Activated naive CD4-positive, alpha-beta T cell treated with anti-CD3 and anti-CD28 coated beads for 36 hours (primary cell): ENCODE data around the gene LRRC3B. TPM values are rescaled to one million over a fixed set of nuclear protein-coding genes. Genes with fewer than 3 reads are reported as not detected.

Experiments used
- CTCF ChIA-PET: fragments of 350-600 bp; sonication (Branson Sonifier 250); formaldehyde crosslinking; loops from one replicate; lab custom pipeline; 2021; ENCODE audit warnings: antibody characterized with exemption; lab: Charles Lee
- DNase-seq: peaks from one replicate; pipeline ENCODE4 v3.0.0-alpha.2; 2020
- H3K27ac Mint-ChIP-seq: one replicate; pipeline ENCODE4 v1.8.0; 2021; ENCODE audit warnings: mild to moderate bottlenecking, mixed read lengths
- H3K27me3 Mint-ChIP-seq: one replicate; pipeline ENCODE4 v1.8.0; 2021; ENCODE audit warnings: low read depth, mixed read lengths
- H3K36me3 Mint-ChIP-seq: one replicate; pipeline ENCODE4 v1.8.0; 2021; ENCODE audit warnings: low read depth, mixed read lengths
- H3K4me1 Mint-ChIP-seq: one replicate; pipeline ENCODE4 v1.8.0; 2021; ENCODE audit warnings: low read depth, mixed read lengths
- H3K4me3 Mint-ChIP-seq: one replicate; pipeline ENCODE4 v1.8.0; 2021; ENCODE audit warnings: mild to moderate bottlenecking, moderate library complexity, mixed read lengths
- H3K9me3 Mint-ChIP-seq: one replicate; pipeline ENCODE4 v1.8.0; 2021; ENCODE audit warnings: mixed read lengths
- intact Hi-C: fragments of 100-400 bp; cut with micrococcal nuclease; formaldehyde crosslinking; loops from one replicate; pipeline ENCODE4 v1.15.1; 2023
- total RNA-seq, 2 experiments: library from RNA; stranded (reverse); gene quantifications; one replicate each; pipeline ENCODE4 v1.2.3, GENCODE V29; 2021

The LRRC3B gene
- total RNA-seq, 2 experiments from 2014 or later: not detected

DNA sequence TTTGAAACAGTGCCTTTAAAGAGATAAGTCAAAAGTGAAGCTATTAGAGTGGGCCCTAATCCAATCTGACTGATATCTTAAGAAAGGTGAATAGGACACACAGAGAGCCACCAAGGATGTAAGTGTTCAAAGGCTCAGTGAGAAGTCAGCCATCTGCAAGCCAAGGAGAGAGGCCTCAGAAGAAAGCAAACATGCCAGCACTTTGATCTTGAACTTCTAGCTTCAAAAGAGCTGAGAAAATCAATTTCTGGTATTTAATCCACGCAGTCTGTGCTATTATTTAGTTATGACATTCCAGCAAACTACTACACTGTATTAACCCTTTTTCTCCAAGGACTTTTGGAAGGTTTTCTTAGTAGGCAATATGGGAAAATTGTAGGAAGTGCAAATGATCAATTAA, 95.7 kb downstream of the LRRC3B start:
- no peaks in the 10 kb centered on the region for H3K27me3 Mint-ChIP-seq
- no peak overlapping the region for H3K27ac Mint-ChIP-seq
- intact Hi-C loops: loop anchor here (10.0 kb wide), 2 partner anchors 614 to 814 kb away; no protein-coding TSS in a partner anchor
- H3K4me3 Mint-ChIP-seq: no peak overlapping the region
- H3K4me1 Mint-ChIP-seq: no peaks in the 10 kb centered on the region
- no peaks in the 10 kb centered on the region for H3K36me3 Mint-ChIP-seq
- H3K9me3 Mint-ChIP-seq: no peaks in the 10 kb centered on the region
- CTCF ChIA-PET: no interaction called here
- no peak for DNase-seq

GRCh38 chr3:26719134-26719533, 96.6 kb downstream of the LRRC3B start:
- no peaks in the 10 kb centered on the region for H3K9me3 Mint-ChIP-seq
- H3K27me3 Mint-ChIP-seq: no peaks in the 10 kb centered on the region
- CTCF ChIA-PET: no interaction called here
- H3K36me3 Mint-ChIP-seq: no peaks in the 10 kb centered on the region
- no peak overlapping the region for H3K4me3 Mint-ChIP-seq
- H3K4me1 Mint-ChIP-seq: no peaks in the 10 kb centered on the region
- intact Hi-C loops: loop anchor here (10.0 kb wide), 2 partner anchors 614 to 814 kb away; no protein-coding TSS in a partner anchor
- H3K27ac Mint-ChIP-seq: no peak overlapping the region
- no peak for DNase-seq

- no peaks in the 10 kb centered on the region for H3K36me3 Mint-ChIP-seq
- H3K27me3 Mint-ChIP-seq: no peaks in the 10 kb centered on the region
- no peaks in the 10 kb centered on the region for H3K4me1 Mint-ChIP-seq
- CTCF ChIA-PET: interaction anchor here (1.1 kb wide), 1 partner anchor 430 kb away, joined by 3 read pairs; no protein-coding TSS in a partner anchor
- no peak overlapping the region for H3K4me3 Mint-ChIP-seq
- no peaks in the 10 kb centered on the region for H3K9me3 Mint-ChIP-seq
- intact Hi-C loops: no loop called here
- no peak overlapping the region for H3K27ac Mint-ChIP-seq
- no peak for DNase-seq
These were observed 98.5 kb downstream of the LRRC3B start for GRCh38 chr3:26721047-26721446.

DNA sequence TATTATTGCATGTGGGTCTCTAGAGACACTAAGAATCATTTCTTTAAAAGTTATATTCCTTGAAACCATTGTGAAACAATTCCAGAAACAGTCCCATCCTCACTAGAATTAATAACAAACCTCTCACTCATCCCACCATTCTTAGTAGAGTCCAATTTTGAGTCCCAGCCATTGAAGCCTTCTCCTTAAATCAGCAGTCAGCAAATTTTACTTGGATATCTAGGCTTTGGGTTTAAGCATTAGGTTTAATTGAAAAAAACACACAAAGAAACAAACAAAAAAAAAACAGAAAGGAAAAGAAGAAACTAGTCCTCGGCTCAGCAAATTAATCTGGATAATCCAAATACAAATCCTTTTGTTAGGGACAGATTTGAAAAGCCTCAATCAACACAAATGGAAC, 109.3 kb downstream of the LRRC3B start:
- DNase-seq: no peak
- Mint-ChIP-seq H3K36me3 (no peaks in the 10 kb centered on the region), H3K27me3 (no peaks in the 10 kb centered on the region), H3K27ac (no peak overlapping the region), H3K9me3 (no peaks in the 10 kb centered on the region), H3K4me1 (no peaks in the 10 kb centered on the region), H3K4me3 (no peak overlapping the region)
- intact Hi-C loops: no loop called here
- CTCF ChIA-PET: no interaction called here

- intact Hi-C loops: no loop called here
- Mint-ChIP-seq H3K4me1 (no peaks in the 10 kb centered on the region), H3K36me3 (no peaks in the 10 kb centered on the region), H3K4me3 (no peak overlapping the region), H3K27me3 (no peaks in the 10 kb centered on the region), H3K27ac (no peak overlapping the region), H3K9me3 (peaks cover 9% of the 10 kb centered on the region)
- DNase-seq: no peak
- CTCF ChIA-PET: no interaction called here
These were observed 127.7 kb downstream of the LRRC3B start for GRCh38 chr3:26750263-26750662.

DNA sequence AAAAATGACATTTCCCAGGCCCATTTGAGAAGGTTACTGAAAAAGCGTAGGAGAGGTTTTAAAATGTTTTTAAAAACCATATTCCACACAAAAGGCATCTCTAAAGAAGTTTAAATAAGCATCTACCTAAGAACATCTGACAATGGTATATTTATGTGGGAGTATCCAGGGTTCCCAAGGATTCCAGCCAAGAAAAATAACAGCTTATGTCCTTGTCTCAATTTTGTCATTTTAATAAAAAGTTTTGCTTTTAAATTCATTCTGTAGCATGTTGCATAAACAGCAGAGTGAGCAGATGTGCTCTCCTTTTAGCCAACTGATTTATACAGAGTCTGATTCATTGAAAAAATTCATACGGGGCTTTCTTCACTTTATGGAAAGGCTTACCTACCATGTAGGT, 129.9 kb downstream of the LRRC3B start:
- Mint-ChIP-seq H3K4me1 (no peaks in the 10 kb centered on the region), H3K36me3 (no peaks in the 10 kb centered on the region), H3K4me3 (no peak overlapping the region), H3K27me3 (no peaks in the 10 kb centered on the region), H3K9me3 (peaks cover 5% of the 10 kb centered on the region), H3K27ac (no peak overlapping the region)
- CTCF ChIA-PET: no interaction called here
- no peak for DNase-seq
- intact Hi-C loops: no loop called here

DNA sequence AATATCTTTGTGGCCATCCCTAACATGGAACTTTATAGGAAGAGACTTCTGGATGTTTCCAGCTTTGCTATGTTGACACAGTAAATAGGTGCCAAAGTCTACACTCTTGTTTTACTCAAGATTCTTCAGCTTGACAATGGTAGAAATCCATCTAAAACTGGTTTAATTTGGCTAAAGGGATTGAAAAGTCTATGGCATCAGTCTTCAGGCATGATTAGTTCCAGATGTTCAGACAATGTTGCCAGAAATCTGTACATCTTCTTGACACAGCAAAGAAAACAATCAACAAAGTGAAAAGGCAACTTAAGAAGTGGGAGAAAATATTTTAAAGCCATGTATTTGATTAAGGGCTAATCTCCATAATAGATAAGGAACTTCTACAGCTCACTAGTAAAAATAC, 130.5 kb downstream of the LRRC3B start:
- H3K27me3 Mint-ChIP-seq: no peaks in the 10 kb centered on the region
- CTCF ChIA-PET: no interaction called here
- H3K36me3 Mint-ChIP-seq: no peaks in the 10 kb centered on the region
- H3K9me3 Mint-ChIP-seq: peaks cover 7% of the 10 kb centered on the region
- intact Hi-C loops: no loop called here
- no peaks in the 10 kb centered on the region for H3K4me1 Mint-ChIP-seq
- H3K27ac Mint-ChIP-seq: no peak overlapping the region
- no peak overlapping the region for H3K4me3 Mint-ChIP-seq
- DNase-seq: no peak

GRCh38 chr3:26757978-26758377, 135.4 kb downstream of the LRRC3B start:
- H3K9me3 Mint-ChIP-seq: peaks cover 2% of the 10 kb centered on the region
- no peaks in the 10 kb centered on the region for H3K4me1 Mint-ChIP-seq
- intact Hi-C loops: no loop called here
- no peak for DNase-seq
- no peaks in the 10 kb centered on the region for H3K27me3 Mint-ChIP-seq
- CTCF ChIA-PET: interaction anchor here (0.6 kb wide), 1 partner anchor 666 kb away, joined by 3 read pairs; no protein-coding TSS in a partner anchor
- H3K4me3 Mint-ChIP-seq: no peak overlapping the region
- no peaks in the 10 kb centered on the region for H3K36me3 Mint-ChIP-seq
- no peak overlapping the region for H3K27ac Mint-ChIP-seq
